ENCODE data around the gene CACNB4. TPM values are rescaled to one million over a fixed set of nuclear protein-coding genes. Genes with fewer than 3 reads are reported as not detected.
"Not testable (repeated sequence)": the region's sequence is repeated elsewhere in the genome, so short reads cannot be mapped to it uniquely, and the experiment has no call there.

CACNB4 gene
- total RNA-seq, 1 donor from 2014 or later = 5.1 TPM

GRCh38 chr2:151802315-151802714 is 296.5 kb downstream of the CACNB4 start:
- H3K27ac Mint-ChIP-seq (ENCODE audit: unreplicated experiment) = no peak overlapping the region
- H3K27me3 Mint-ChIP-seq (ENCODE audit: unreplicated experiment) = no peaks in the 10 kb centered on the region
- H3K4me3 Mint-ChIP-seq (ENCODE audit: unreplicated experiment) = no peak overlapping the region
- H3K4me1 Mint-ChIP-seq (ENCODE audit: low read depth, unreplicated experiment) = no peaks in the 10 kb centered on the region
- no peaks in the 10 kb centered on the region for H3K36me3 Mint-ChIP-seq (ENCODE audit: unreplicated experiment)
- no peak for DNase-seq
- H3K9me3 Mint-ChIP-seq (ENCODE audit: unreplicated experiment) = no peaks in the 10 kb centered on the region
- TF ChIP-seq CTCF (IDR thresholded peaks at IDR 0.05; ENCODE audit: partially characterized antibody, unreplicated experiment) = no peak

GRCh38 chr2:151799886-151800292 is 299.0 kb downstream of the CACNB4 start:
- no peak overlapping the region for H3K4me3 Mint-ChIP-seq (ENCODE audit: unreplicated experiment)
- no peak for DNase-seq
- H3K4me1 Mint-ChIP-seq (ENCODE audit: low read depth, unreplicated experiment) = no peaks in the 10 kb centered on the region
- no peaks in the 10 kb centered on the region for H3K36me3 Mint-ChIP-seq (ENCODE audit: unreplicated experiment)
- H3K9me3 Mint-ChIP-seq (ENCODE audit: unreplicated experiment) = no peaks in the 10 kb centered on the region
- no peak for TF ChIP-seq CTCF (IDR thresholded peaks at IDR 0.05; ENCODE audit: partially characterized antibody, unreplicated experiment)
- no peak overlapping the region for H3K27ac Mint-ChIP-seq (ENCODE audit: unreplicated experiment)
- no peaks in the 10 kb centered on the region for H3K27me3 Mint-ChIP-seq (ENCODE audit: unreplicated experiment)

- Mint-ChIP-seq H3K4me3 (ENCODE audit: unreplicated experiment) (no peak overlapping the region), H3K27ac (ENCODE audit: unreplicated experiment) (no peak overlapping the region), H3K4me1 (ENCODE audit: low read depth, unreplicated experiment) (no peaks in the 10 kb centered on the region), H3K27me3 (ENCODE audit: unreplicated experiment) (no peaks in the 10 kb centered on the region), H3K36me3 (ENCODE audit: unreplicated experiment) (no peaks in the 10 kb centered on the region), H3K9me3 (ENCODE audit: unreplicated experiment) (no peaks in the 10 kb centered on the region)
- no peak for TF ChIP-seq CTCF (IDR thresholded peaks at IDR 0.05; ENCODE audit: partially characterized antibody, unreplicated experiment)
- no peak for DNase-seq
These were observed 302.1 kb downstream of the CACNB4 start for GRCh38 chr2:151796774-151797173.

GRCh38 chr2:151795646-151796240 is 303.1 kb downstream of the CACNB4 start:
- Mint-ChIP-seq H3K27me3 (ENCODE audit: unreplicated experiment) (no peaks in the 10 kb centered on the region), H3K4me1 (ENCODE audit: low read depth, unreplicated experiment) (no peaks in the 10 kb centered on the region), H3K9me3 (ENCODE audit: unreplicated experiment) (no peaks in the 10 kb centered on the region), H3K4me3 (ENCODE audit: unreplicated experiment) (no peak overlapping the region), H3K27ac (ENCODE audit: unreplicated experiment) (no peak overlapping the region), H3K36me3 (ENCODE audit: unreplicated experiment) (no peaks in the 10 kb centered on the region)
- TF ChIP-seq CTCF (IDR thresholded peaks at IDR 0.05; ENCODE audit: partially characterized antibody, unreplicated experiment) = no peak
- no peak for DNase-seq

GRCh38 chr2:151794422-151794821 is 304.4 kb downstream of the CACNB4 start:
- not testable (repeated sequence) for H3K36me3 Mint-ChIP-seq (ENCODE audit: unreplicated experiment); H3K9me3 Mint-ChIP-seq (ENCODE audit: unreplicated experiment); H3K27me3 Mint-ChIP-seq (ENCODE audit: unreplicated experiment); H3K4me3 Mint-ChIP-seq (ENCODE audit: unreplicated experiment); H3K4me1 Mint-ChIP-seq (ENCODE audit: low read depth, unreplicated experiment); DNase-seq; H3K27ac Mint-ChIP-seq (ENCODE audit: unreplicated experiment)
